WERI-Rb-1 (cell line): Measurements from ENCODE around the gene XRCC2.
A peak's percentile ranks its signal among the peaks of the same experiment; 100 is the strongest.
"Not testable (repeated sequence)": the region's sequence is repeated elsewhere in the genome, so short reads cannot be mapped to it uniquely, and the experiment has no call there.

Source experiments
- DNase-seq: peaks from one replicate; pipeline ENCODE4 v3.0.0-alpha.2; 2020
- H3K27ac ChIP-seq: fragments of 250-450 bp; sonication (Bioruptor Pico); 2 replicates; pipeline ENCODE4 v1.5.1; 2020; ENCODE audit warnings: mild to moderate bottlenecking, moderate library complexity
- H3K27me3 ChIP-seq: fragments of 250-450 bp; sonication (Bioruptor Pico); 2 replicates; pipeline ENCODE4 v1.5.1; 2021; ENCODE audit warnings: mild to moderate bottlenecking, low read depth, moderate library complexity; ENCODE audit not compliant: insufficient read depth, severe bottlenecking
- H3K36me3 ChIP-seq: fragments of 250-450 bp; sonication (Bioruptor Pico); 2 replicates; pipeline ENCODE4 v1.5.1; 2020; ENCODE audit warnings: mild to moderate bottlenecking, moderate library complexity
- H3K4me3 ChIP-seq: 2 replicates; pipeline ENCODE4 v1.5.1; 2011; ENCODE audit warnings: low read depth, mild to moderate bottlenecking, control low read depth, low read length
- H3K9me3 ChIP-seq: fragments of 250-450 bp; sonication (Bioruptor Pico); 2 replicates; pipeline ENCODE4 v1.5.1; 2021; ENCODE audit warnings: mild to moderate bottlenecking, moderate library complexity; ENCODE audit not compliant: severe bottlenecking
- TF ChIP-seq, protein P1 (sequence below): IDR thresholded peaks from 2 replicates; pipeline ENCODE4 v1.5.1; 2011; ENCODE audit warnings: low read depth, mild to moderate bottlenecking, control low read depth, inconsistent platforms, low read length

XRCC2 gene

DNA sequence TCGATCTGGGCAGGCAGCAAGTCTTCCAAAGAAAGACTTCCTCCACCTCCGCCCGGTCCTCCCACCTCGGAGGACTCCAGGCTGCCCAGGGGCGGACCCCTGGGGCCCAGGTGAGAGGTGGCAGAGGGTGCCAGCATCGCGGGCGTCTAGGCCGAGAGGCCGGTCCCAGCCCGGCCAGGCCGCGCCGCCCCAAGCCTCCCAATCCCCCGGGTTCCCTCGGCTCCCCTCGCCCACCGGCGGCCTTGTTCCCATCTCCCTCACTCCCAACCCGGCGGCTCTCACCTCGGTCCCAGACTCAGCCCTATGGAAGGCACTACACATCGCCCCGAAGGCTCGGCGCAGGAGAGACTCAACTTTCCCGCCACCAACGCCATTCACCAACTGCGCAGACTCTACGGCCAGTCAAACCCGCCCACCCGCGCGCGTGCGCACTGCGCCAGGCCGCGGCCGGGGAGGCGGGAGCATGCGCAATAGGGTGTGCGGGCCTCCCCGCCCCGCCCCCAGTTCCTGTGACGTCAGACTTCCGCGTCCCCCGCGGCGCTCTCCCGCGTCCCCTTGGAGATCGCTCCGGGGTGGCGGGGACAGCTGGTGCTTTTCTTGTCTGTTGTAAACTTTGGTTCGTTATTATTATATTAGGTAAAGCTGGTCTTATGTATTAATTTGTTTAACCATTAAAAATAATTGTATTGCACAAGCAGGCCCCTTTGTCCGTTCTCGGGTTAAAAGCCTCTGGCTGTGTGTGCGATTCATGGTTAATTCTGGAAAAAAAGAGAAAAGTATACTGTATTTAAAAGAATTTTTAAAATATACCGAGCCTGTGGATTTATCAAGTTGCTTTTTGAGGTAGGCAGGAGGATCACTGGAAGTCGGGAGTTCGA is at the start of gene XRCC2:
Gene XRCC2, minus strand, starts transcription at position 383 of the 878 bp plus-strand sequence. Its CDS starts 62 bp downstream, at position 321.
- Histone ChIP-seq H3K4me3 (peak within 1 kb of the TSS; percentile 59), H3K9me3 (no peaks in the 10 kb centered on the region), H3K27ac (peak within 1 kb of the TSS; percentile 87), H3K36me3 (peaks cover 21% of the 10 kb centered on the region), H3K27me3 (no peaks in the 10 kb centered on the region)
- TF ChIP-seq, protein P1, sequence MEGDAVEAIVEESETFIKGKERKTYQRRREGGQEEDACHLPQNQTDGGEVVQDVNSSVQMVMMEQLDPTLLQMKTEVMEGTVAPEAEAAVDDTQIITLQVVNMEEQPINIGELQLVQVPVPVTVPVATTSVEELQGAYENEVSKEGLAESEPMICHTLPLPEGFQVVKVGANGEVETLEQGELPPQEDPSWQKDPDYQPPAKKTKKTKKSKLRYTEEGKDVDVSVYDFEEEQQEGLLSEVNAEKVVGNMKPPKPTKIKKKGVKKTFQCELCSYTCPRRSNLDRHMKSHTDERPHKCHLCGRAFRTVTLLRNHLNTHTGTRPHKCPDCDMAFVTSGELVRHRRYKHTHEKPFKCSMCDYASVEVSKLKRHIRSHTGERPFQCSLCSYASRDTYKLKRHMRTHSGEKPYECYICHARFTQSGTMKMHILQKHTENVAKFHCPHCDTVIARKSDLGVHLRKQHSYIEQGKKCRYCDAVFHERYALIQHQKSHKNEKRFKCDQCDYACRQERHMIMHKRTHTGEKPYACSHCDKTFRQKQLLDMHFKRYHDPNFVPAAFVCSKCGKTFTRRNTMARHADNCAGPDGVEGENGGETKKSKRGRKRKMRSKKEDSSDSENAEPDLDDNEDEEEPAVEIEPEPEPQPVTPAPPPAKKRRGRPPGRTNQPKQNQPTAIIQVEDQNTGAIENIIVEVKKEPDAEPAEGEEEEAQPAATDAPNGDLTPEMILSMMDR = no peak
- DNase-seq = peak; percentile 93

DNA sequence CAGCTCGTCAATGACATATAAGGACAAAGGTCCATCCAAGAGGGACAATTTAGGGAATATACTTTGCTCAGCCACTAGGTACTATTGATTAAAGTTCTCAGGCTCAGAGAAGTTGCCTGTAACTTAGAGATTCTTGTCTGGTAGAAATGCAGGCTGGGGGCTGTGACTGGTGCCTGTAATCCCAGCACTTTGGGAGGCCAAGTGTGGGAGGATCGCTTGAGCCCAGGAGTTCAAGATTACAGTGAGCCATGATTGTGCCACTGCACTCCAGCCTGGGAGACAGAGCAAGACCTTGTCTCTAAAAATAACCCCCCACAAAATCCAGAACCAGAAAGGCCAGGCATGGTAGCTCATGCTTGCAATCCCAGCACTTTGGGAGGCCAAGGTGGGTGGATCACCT is 47.4 kb upstream of the XRCC2 start:
- DNase-seq = no peak
- H3K36me3 ChIP-seq = no peaks in the 10 kb centered on the region
- no peaks in the 10 kb centered on the region for H3K9me3 ChIP-seq
- TF ChIP-seq, protein P1 = no peak
- no peaks in the 10 kb centered on the region for H3K27me3 ChIP-seq
- H3K4me3 ChIP-seq = no peak overlapping the region
- H3K27ac ChIP-seq = no peak overlapping the region

DNA sequence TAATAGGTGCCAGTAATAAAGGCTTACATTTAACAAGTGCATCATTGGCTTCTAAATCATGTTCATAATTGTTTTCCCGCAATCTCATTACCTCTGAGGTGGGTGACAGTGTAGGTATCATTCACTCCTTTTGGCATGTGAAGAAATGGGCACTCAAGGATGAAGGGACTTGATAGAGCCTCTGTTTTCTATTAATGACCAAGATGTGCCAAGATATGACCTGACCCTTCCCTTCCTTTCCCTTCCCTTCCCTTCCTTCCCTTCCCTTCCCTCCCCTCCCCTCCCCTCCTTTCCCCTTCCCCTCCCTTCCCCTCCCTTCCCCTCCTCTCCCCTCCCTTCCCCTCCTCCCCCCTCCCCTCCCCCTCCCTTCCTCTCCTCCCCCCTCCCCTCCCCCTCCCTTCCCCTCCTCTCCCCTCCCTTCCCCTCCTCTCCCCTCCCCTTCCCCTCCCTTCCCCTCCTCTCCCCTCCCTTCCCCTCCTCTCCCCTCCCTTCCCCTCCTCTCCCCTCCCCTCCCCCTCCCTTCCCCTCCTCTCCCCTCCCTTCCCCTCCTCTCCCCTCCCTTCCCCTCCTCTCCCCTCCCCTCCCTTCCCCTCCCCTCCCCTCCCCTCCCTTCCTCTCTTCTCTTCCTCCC is 36.6 kb upstream of the XRCC2 start:
- DNase-seq, H3K4me3 ChIP-seq, H3K36me3 ChIP-seq, H3K27ac ChIP-seq, H3K9me3 ChIP-seq, H3K27me3 ChIP-seq: not testable (repeated sequence)

DNA sequence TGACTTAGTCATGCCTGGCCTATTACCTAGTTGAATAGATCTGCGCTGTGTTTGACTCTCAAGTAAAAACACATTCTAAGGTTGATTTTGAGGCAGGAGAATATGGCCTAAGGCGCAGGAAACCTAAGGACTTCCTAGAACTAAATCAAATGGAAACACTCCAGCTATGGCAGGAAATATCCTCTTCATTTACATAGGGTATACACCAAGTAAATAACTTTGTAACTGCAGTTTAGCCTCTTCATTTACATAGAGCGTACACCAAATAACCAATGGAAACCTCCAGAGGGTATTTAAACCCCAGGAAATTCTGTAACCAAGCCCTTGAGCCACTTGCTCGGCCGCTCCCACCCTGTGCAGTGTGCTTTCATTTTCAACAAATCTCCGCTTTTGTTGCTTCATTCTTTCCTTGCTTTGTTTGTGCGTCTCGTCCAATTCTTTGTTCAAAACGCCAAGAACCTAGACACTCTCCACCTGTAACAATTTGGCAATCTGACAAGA is 35.6 kb upstream of the XRCC2 start:
- Histone ChIP-seq H3K36me3 (no peaks in the 10 kb centered on the region), H3K27me3 (no peaks in the 10 kb centered on the region), H3K4me3 (no peak overlapping the region), H3K27ac (no peak overlapping the region), H3K9me3 (no peaks in the 10 kb centered on the region)
- no peak for DNase-seq
- TF ChIP-seq, protein P1 = no peak

GRCh38 chr7:152710153-152710442 is 34.2 kb upstream of the XRCC2 start:
- Histone ChIP-seq H3K27me3 (no peaks in the 10 kb centered on the region), H3K4me3 (no peak overlapping the region), H3K9me3 (peaks cover 3% of the 10 kb centered on the region), H3K36me3 (no peaks in the 10 kb centered on the region), H3K27ac (no peak overlapping the region)
- no peak for DNase-seq
- TF ChIP-seq, protein P1 = no peak

GRCh38 chr7:152709287-152710152 is 33.6 kb upstream of the XRCC2 start:
- Histone ChIP-seq H3K9me3 (peaks cover 8% of the 10 kb centered on the region), H3K36me3 (no peaks in the 10 kb centered on the region), H3K27ac (no peak overlapping the region), H3K4me3 (no peak overlapping the region), H3K27me3 (no peaks in the 10 kb centered on the region)
- no peak for DNase-seq
- TF ChIP-seq, protein P1 = no peak
